HG02852 (cell line): ENCODE results near the gene OR2T1.
"Not testable (repeated sequence)": the region's sequence is repeated elsewhere in the genome, so short reads cannot be mapped to it uniquely, and the experiment has no call there.

Experiments
- ATAC-seq: cut with Tn5 transposase; IDR thresholded peaks from one replicate; pipeline ENCODE4 v1.9.1; 2021; ENCODE audit warnings: mild to moderate bottlenecking, moderate library complexity; ENCODE audit not compliant: unreplicated experiment

OR2T1 gene

GRCh38 chr1:248402748-248403147, at the start of gene OR2T1:
TSS of gene OR2T1 (plus strand) at chr1:248403048. CDS start at chr1:248406148, 3,100 bp downstream.
- ATAC-seq, result no peak

- no peak for ATAC-seq
Observed at GRCh38 chr1:248359415-248359814, 43.4 kb upstream of the OR2T1 start.

- ATAC-seq, result no peak
Observed at GRCh38 chr1:248361121-248361715, 41.6 kb upstream of the OR2T1 start, which contains the start of gene OR2T4. TSS of gene OR2T4 (plus strand) at chr1:248361665. CDS start at chr1:248361665, 0 bp downstream.

GRCh38 chr1:248366609-248367008, 36.2 kb upstream of the OR2T1 start:
- no peak for ATAC-seq

- no peak for ATAC-seq
Observed at GRCh38 chr1:248372394-248372793, 30.5 kb upstream of the OR2T1 start.

GRCh38 chr1:248373761-248374160, 29.1 kb upstream of the OR2T1 start:
- ATAC-seq, result no peak

- no peak for ATAC-seq
Observed at GRCh38 chr1:248375446-248375845, 27.4 kb upstream of the OR2T1 start, which contains the start of gene OR2T6. TSS of gene OR2T6 (plus strand) at chr1:248375746. CDS start at chr1:248387609, 11,863 bp downstream.

- no peak for ATAC-seq
Observed at GRCh38 chr1:248376916-248377315, 25.9 kb upstream of the OR2T1 start.

- no peak for ATAC-seq
Observed at GRCh38 chr1:248380854-248381253, 22.0 kb upstream of the OR2T1 start.

GRCh38 chr1:248388426-248388825, 14.4 kb upstream of the OR2T1 start:
- no peak for ATAC-seq

GRCh38 chr1:248393050-248393449, 9.8 kb upstream of the OR2T1 start:
- no peak for ATAC-seq

GRCh38 chr1:248404024-248404423, 1.2 kb downstream of the OR2T1 start:
- no peak for ATAC-seq

GRCh38 chr1:248406721-248407692, 4.2 kb downstream of the OR2T1 start:
- ATAC-seq, result peak; percentile 70

GRCh38 chr1:248416226-248416625, 13.4 kb downstream of the OR2T1 start:
- ATAC-seq, result no peak

GRCh38 chr1:248417854-248418253, 15.0 kb downstream of the OR2T1 start:
- no peak for ATAC-seq

GRCh38 chr1:248421384-248421783, 18.5 kb downstream of the OR2T1 start:
- no peak for ATAC-seq

- ATAC-seq, result peak; percentile 50
Observed at GRCh38 chr1:248427526-248428191, 24.8 kb downstream of the OR2T1 start.

- peak; percentile 99 for ATAC-seq
Observed at GRCh38 chr1:248428192-248428533, 25.3 kb downstream of the OR2T1 start.

- ATAC-seq, result not testable (repeated sequence)
Observed at GRCh38 chr1:248431683-248432082, 28.8 kb downstream of the OR2T1 start.

GRCh38 chr1:248432201-248432600, 29.4 kb downstream of the OR2T1 start:
- ATAC-seq, result not testable (repeated sequence)

- ATAC-seq, result not testable (repeated sequence)
Observed at GRCh38 chr1:248433811-248434415, 31.1 kb downstream of the OR2T1 start.
